GM23338 (cell line): ENCODE results near the gene TSPYL2. TPM values are rescaled to one million over a fixed set of nuclear protein-coding genes. Genes with fewer than 3 reads are reported as not detected.

Experiments used
- ATAC-seq: fragments of 200-7000 bp; cut with Tn5 transposase; 3 replicates; pipeline ENCODE4 v1.9.1; 2020
- DNase-seq: peaks from one replicate; pipeline ENCODE4 v3.0.0-alpha.2; 2015; ENCODE audit warnings: low spot score
- H2AFZ ChIP-seq: fragments of 200-600 bp; sonication (generic); 2 replicates; pipeline ENCODE4 v1.8.0; 2016; ENCODE audit warnings: antibody characterized with exemption, mild to moderate bottlenecking, moderate library complexity
- H3F3A ChIP-seq: fragments of 200-600 bp; sonication (generic); replicated peaks from 2 replicates; pipeline ENCODE4 v1.8.0; 2017; ENCODE audit warnings: antibody characterized with exemption, mixed run types, low read depth
- H3K27ac ChIP-seq: fragments of 200-600 bp; sonication (generic); 2 replicates; pipeline ENCODE4 v1.6.1; 2016; ENCODE audit warnings: low read depth
- H3K27me3 ChIP-seq: fragments of 200-600 bp; sonication (generic); 2 replicates; pipeline ENCODE4 v1.8.0; 2016; ENCODE audit warnings: mild to moderate bottlenecking, mixed run types, moderate library complexity; ENCODE audit not compliant: insufficient read depth
- H3K36me3 ChIP-seq: fragments of 200-600 bp; sonication (generic); 2 replicates; pipeline ENCODE4 v1.8.0; 2016; ENCODE audit warnings: mild to moderate bottlenecking; ENCODE audit not compliant: insufficient read depth
- H3K4me1 ChIP-seq: fragments of 200-600 bp; sonication (generic); 2 replicates; pipeline ENCODE4 v1.8.0; 2016; ENCODE audit warnings: mild to moderate bottlenecking, moderate library complexity; ENCODE audit not compliant: insufficient read depth
- H3K4me2 ChIP-seq: fragments of 200-600 bp; sonication (generic); 2 replicates; pipeline ENCODE4 v1.7.1; 2017; ENCODE audit warnings: mixed run types
- H3K4me3 ChIP-seq: fragments of 200-600 bp; sonication (generic); 2 replicates; pipeline ENCODE4 v1.6.1; 2016; ENCODE audit warnings: mixed run types
- H3K79me2 ChIP-seq: fragments of 200-600 bp; sonication (generic); replicated peaks from 2 replicates; pipeline ENCODE4 v1.8.0; 2017; ENCODE audit warnings: mild to moderate bottlenecking; ENCODE audit not compliant: insufficient read depth
- H3K9me2 ChIP-seq: fragments of 200-600 bp; sonication (generic); 2 replicates; pipeline ENCODE4 v1.8.0; 2017; ENCODE audit not compliant: insufficient read depth
- H4K20me1 ChIP-seq: fragments of 200-600 bp; sonication (generic); replicated peaks from 2 replicates; pipeline ENCODE4 v1.8.0; 2017; ENCODE audit warnings: mild to moderate bottlenecking; ENCODE audit not compliant: insufficient read depth
- H3K27ac Mint-ChIP-seq: 2 replicates; pipeline ENCODE4 v1.8.0; 2020; ENCODE audit warnings: inconsistent platforms, mild to moderate bottlenecking, moderate library complexity, mixed read lengths
- H3K27me3 Mint-ChIP-seq: 3 replicates; pipeline ENCODE4 v1.8.0; 2022; ENCODE audit warnings: low read depth, mild to moderate bottlenecking, moderate library complexity, mixed read lengths, inconsistent platforms; ENCODE audit not compliant: insufficient read depth, poor library complexity
- H3K36me3 Mint-ChIP-seq: 3 replicates; pipeline ENCODE4 v1.8.0; 2021; ENCODE audit warnings: low read depth, mild to moderate bottlenecking, inconsistent platforms, moderate library complexity, mixed read lengths
- H3K4me1 Mint-ChIP-seq: 3 replicates; pipeline ENCODE4 v1.8.0; 2020; ENCODE audit warnings: mild to moderate bottlenecking, inconsistent platforms, mixed read lengths
- H3K4me3 Mint-ChIP-seq: 3 replicates; pipeline ENCODE4 v1.8.0; 2021; ENCODE audit warnings: moderate library complexity, mild to moderate bottlenecking, inconsistent platforms, mixed read lengths
- H3K9me3 Mint-ChIP-seq: 3 replicates; pipeline ENCODE4 v1.8.0; 2020; ENCODE audit warnings: moderate library complexity, mild to moderate bottlenecking, inconsistent platforms, mixed read lengths
- CREB1 ChIP-seq: fragments of 250-450 bp; sonication (Bioruptor Pico); IDR thresholded peaks from 2 replicates; pipeline ENCODE4 v1.5.0; 2020; ENCODE audit warnings: low read depth, mild to moderate bottlenecking, moderate library complexity
- POLR2AphosphoS5 ChIP-seq: IDR thresholded peaks from 2 replicates; pipeline ENCODE4 v1.6.1; 2016; ENCODE audit warnings: antibody characterized with exemption, low read depth
- ZNF462 ChIP-seq: fragments of 250-450 bp; sonication (Bioruptor Pico); IDR thresholded peaks from 2 replicates; pipeline ENCODE4 v1.5.0; 2020; ENCODE audit warnings: mild to moderate bottlenecking, moderate library complexity
- polyA plus RNA-seq: library from polyadenylated mRNA; unstranded; fragments of >200 nt; fragmentation: Nextera tagmentation; extraction: Ambion mirVana; gene quantifications from 2 replicates; pipeline ENCODE4 v1.2.1, GENCODE V29; 2016
- total RNA-seq: library from RNA; depleted of rRNA; stranded (reverse); fragments of >200 nt; shearing (Covaris generic); gene quantifications from 2 replicates; pipeline ENCODE4 v1.2.3, GENCODE V29; 2014
- TF ChIP-seq, protein P1 (sequence below), 2 experiments: fragments of 200-600 bp in 1 of 2; sonication (generic) in 1 of 2; conservative IDR thresholded peaks; 2 replicates each; pipeline versions ENCODE4 v1.5.1 to v1.6.1; 2016 to 2017; ENCODE audit warnings: antibody characterized with exemption in 2 of 2, low read depth in 2 of 2, mild to moderate bottlenecking in 2 of 2, moderate library complexity in 1 of 2
- TF ChIP-seq, protein P2 (sequence below): IDR thresholded peaks from one replicate; pipeline ENCODE4 v1.6.1; 2018; ENCODE audit warnings: antibody characterized with exemption; ENCODE audit not compliant: unreplicated experiment

Gene TSPYL2
- total and polyA plus RNA-seq, 2 experiments from 2014 or later = 13.4 TPM

DNA sequence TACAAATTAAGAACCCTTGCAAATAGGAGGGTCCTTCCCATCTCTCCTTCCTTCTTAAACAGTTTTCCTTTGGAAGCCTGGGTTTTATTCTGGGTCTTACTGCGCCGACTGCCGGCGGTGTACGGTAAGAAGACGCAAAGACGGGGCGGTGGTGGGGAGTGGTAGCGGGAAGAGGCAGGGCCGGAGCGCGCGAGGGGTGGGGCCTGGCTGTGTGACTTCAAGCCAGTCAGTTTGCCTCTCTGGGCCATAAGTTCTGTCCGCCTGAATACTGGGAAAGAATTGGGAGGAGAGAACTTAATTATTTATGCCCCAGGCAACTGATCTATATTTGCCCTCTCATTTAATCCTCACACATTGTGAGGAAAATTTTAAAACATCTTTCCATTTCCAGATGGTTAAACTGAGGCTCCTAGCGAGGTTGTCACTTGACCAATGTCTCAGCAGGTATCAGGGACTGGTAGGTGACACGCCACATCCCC lies 11.0 kb downstream of the TSPYL2 start:
- Histone ChIP-seq H3K4me1 (no peaks in the 10 kb centered on the region), H3K9me2 (no peaks in the 10 kb centered on the region), H3K27me3 (no peaks in the 10 kb centered on the region), H3K4me3 (peak overlapping the region; percentile 51), H4K20me1 (no peaks in the 10 kb centered on the region), H3K36me3 (no peaks in the 10 kb centered on the region), H3K4me2 (peak overlapping the region; percentile 72), H2AFZ (peak overlapping the region; percentile 72), H3K79me2 (no peaks in the 10 kb centered on the region; the same call in 1 of the 2 replicates), H3F3A (no peaks in the 10 kb centered on the region), H3K27ac (peak overlapping the region; percentile 92)
- Mint-ChIP-seq H3K36me3 (peaks cover 2% of the 10 kb centered on the region; the same call in 2 of the 3 replicates), H3K4me3 (peak overlapping the region; percentile 94), H3K9me3 (no peaks in the 10 kb centered on the region), H3K27ac (peak overlapping the region; percentile 98), H3K4me1 (peaks cover 13% of the 10 kb centered on the region; the same call in 2 of the 3 replicates), H3K27me3 (peaks cover 4% of the 10 kb centered on the region)
- DNase-seq (peak; percentile 83), ATAC-seq (peak; percentile 64)
- TF ChIP-seq, protein P1, sequence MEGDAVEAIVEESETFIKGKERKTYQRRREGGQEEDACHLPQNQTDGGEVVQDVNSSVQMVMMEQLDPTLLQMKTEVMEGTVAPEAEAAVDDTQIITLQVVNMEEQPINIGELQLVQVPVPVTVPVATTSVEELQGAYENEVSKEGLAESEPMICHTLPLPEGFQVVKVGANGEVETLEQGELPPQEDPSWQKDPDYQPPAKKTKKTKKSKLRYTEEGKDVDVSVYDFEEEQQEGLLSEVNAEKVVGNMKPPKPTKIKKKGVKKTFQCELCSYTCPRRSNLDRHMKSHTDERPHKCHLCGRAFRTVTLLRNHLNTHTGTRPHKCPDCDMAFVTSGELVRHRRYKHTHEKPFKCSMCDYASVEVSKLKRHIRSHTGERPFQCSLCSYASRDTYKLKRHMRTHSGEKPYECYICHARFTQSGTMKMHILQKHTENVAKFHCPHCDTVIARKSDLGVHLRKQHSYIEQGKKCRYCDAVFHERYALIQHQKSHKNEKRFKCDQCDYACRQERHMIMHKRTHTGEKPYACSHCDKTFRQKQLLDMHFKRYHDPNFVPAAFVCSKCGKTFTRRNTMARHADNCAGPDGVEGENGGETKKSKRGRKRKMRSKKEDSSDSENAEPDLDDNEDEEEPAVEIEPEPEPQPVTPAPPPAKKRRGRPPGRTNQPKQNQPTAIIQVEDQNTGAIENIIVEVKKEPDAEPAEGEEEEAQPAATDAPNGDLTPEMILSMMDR (conservative IDR thresholded peaks at IDR 0.05; ENCODE audit: low read depth in 2 of 2) = peak; percentile 67 to 77
- TF ChIP-seq CREB1 = no peak

DNA sequence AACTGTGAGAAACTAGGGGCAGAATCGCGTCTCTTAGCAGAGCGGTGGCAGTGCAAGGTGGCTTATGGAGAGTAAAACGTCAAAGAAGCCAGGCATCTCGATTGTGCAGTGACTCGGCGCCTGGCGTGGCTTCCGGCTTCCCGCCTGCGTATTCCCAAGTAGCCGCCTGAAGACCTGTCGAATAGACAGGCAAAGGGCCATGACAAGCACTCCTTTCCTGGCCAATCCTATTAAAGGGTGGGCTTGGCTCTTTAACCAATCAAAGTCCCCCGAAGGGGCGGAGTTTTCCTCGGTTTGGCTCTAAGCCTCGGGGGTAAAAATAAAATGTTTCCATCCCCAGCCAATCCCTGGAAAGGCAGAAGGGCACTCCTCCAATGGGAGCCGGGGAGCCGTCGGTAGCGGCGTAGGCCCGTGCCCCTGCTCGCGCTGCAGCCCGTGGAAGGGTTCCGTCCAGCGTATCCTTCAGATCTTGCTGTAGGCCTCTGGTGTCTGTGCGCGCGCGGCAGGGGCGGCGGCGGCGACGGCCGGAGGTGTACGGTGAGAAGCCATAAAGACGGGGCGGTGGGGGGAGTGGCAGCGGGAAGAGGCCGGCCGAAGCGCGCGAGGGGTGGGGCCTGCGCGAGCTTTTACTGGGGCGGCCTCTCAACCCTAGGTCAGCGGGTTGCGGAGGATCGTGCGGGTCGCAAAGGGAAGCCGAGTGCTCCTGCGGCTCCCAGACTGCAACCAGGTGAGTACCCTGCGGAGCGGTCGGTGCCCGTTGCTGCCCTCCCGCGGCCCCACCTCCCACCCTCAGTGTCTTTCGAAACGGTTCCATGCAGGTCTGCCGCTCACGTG lies 11.8 kb downstream of the TSPYL2 start, which contains the start of gene KANTR:
TSS of gene KANTR (plus strand) at position 395 of the 834 bp plus-strand sequence. CDS start 30,131 bp downstream, outside the sequence.
- no peaks in the 10 kb centered on the region for H3K9me3 Mint-ChIP-seq
- H3K36me3 Mint-ChIP-seq = no peaks in the 10 kb centered on the region; the same call in 2 of the 3 replicates

More for the DNA sequence above, 11.8 kb downstream of the TSPYL2 start, which contains the start of gene KANTR:
- DNase-seq (peak; percentile 96), ATAC-seq (peak; percentile 88)
- Histone ChIP-seq H2AFZ (peak within 1 kb of the TSS; percentile 86), H3K27me3 (no peaks in the 10 kb centered on the region), H3K4me3 (peak within 1 kb of the TSS; percentile 73), H3K4me1 (no peaks in the 10 kb centered on the region), H3K36me3 (no peaks in the 10 kb centered on the region), H3K79me2 (no peaks in the 10 kb centered on the region; the same call in 1 of the 2 replicates), H3F3A (no peaks in the 10 kb centered on the region), H3K4me2 (peak within 1 kb of the TSS; percentile 84), H3K9me2 (no peaks in the 10 kb centered on the region), H3K27ac (peak within 1 kb of the TSS; percentile 92), H4K20me1 (no peaks in the 10 kb centered on the region)
- Mint-ChIP-seq H3K4me3 (peak within 1 kb of the TSS; percentile 94), H3K27ac (peak within 1 kb of the TSS; percentile 98), H3K4me1 (peaks cover 11% of the 10 kb centered on the region; the same call in 2 of the 3 replicates), H3K27me3 (peaks cover 4% of the 10 kb centered on the region)
- TF ChIP-seq POLR2AphosphoS5 (peak; percentile 59), ZNF462 (CRISPR knock-in tag) (no peak)
- TF ChIP-seq, protein P2, sequence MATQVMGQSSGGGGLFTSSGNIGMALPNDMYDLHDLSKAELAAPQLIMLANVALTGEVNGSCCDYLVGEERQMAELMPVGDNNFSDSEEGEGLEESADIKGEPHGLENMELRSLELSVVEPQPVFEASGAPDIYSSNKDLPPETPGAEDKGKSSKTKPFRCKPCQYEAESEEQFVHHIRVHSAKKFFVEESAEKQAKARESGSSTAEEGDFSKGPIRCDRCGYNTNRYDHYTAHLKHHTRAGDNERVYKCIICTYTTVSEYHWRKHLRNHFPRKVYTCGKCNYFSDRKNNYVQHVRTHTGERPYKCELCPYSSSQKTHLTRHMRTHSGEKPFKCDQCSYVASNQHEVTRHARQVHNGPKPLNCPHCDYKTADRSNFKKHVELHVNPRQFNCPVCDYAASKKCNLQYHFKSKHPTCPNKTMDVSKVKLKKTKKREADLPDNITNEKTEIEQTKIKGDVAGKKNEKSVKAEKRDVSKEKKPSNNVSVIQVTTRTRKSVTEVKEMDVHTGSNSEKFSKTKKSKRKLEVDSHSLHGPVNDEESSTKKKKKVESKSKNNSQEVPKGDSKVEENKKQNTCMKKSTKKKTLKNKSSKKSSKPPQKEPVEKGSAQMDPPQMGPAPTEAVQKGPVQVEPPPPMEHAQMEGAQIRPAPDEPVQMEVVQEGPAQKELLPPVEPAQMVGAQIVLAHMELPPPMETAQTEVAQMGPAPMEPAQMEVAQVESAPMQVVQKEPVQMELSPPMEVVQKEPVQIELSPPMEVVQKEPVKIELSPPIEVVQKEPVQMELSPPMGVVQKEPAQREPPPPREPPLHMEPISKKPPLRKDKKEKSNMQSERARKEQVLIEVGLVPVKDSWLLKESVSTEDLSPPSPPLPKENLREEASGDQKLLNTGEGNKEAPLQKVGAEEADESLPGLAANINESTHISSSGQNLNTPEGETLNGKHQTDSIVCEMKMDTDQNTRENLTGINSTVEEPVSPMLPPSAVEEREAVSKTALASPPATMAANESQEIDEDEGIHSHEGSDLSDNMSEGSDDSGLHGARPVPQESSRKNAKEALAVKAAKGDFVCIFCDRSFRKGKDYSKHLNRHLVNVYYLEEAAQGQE = no peak
